OCI-LY3 (cell line): Measurements from ENCODE around the gene FOS.

Experiments
- CTCF ChIP-seq: fragments of 200-600, 300-600 bp; sonication (generic); IDR thresholded peaks from 2 replicates; pipeline ENCODE4 v1.5.1; 2014; ENCODE audit warnings: antibody characterized with exemption, low read length, low read depth
- EZH2phosphoT487 ChIP-seq: fragments of 200-600 bp; shearing (Covaris generic); IDR thresholded peaks from 2 replicates; pipeline ENCODE4 v1.6.1; 2018; ENCODE audit warnings: antibody characterized with exemption, mixed run types, low read depth

- TF ChIP-seq CTCF (no peak), EZH2phosphoT487 (no peak)
Observed at GRCh38 chr14:75249251-75249957, 29.2 kb upstream of the FOS start.
